ENCODE measurements around the gene DNAH14.
"Not testable (repeated sequence)": the region's sequence is repeated elsewhere in the genome, so short reads cannot be mapped to it uniquely, and the experiment has no call there.

The DNAH14 gene

DNA sequence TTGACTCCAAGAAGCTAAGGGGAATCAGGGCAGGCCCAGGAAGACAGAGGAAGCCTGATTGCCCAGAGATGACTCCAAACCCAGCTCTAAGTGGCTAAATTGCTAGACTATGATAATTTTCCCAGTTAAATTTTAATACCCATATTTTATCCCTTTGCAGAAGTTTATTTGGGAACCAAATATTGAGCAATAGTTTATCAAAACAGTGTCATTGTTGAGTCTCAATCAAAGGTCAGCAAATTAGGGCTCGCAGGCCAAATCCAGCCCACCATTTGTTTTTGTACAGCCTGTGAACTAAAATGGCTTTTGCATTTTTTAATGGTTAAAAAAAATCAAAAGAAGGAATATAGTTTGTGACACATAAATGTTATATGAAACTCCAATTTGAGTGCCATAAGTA is 451.2 kb downstream of the DNAH14 start:
- H3K4me3 ChIP-seq = no peak overlapping the region
- DNase-seq (ENCODE audit: low spot score) = no peak
- TF ChIP-seq, protein P1, sequence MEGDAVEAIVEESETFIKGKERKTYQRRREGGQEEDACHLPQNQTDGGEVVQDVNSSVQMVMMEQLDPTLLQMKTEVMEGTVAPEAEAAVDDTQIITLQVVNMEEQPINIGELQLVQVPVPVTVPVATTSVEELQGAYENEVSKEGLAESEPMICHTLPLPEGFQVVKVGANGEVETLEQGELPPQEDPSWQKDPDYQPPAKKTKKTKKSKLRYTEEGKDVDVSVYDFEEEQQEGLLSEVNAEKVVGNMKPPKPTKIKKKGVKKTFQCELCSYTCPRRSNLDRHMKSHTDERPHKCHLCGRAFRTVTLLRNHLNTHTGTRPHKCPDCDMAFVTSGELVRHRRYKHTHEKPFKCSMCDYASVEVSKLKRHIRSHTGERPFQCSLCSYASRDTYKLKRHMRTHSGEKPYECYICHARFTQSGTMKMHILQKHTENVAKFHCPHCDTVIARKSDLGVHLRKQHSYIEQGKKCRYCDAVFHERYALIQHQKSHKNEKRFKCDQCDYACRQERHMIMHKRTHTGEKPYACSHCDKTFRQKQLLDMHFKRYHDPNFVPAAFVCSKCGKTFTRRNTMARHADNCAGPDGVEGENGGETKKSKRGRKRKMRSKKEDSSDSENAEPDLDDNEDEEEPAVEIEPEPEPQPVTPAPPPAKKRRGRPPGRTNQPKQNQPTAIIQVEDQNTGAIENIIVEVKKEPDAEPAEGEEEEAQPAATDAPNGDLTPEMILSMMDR (IDR thresholded peaks at IDR 0.05) = no peak
- no peak overlapping the region for H3K27ac ChIP-seq

DNA sequence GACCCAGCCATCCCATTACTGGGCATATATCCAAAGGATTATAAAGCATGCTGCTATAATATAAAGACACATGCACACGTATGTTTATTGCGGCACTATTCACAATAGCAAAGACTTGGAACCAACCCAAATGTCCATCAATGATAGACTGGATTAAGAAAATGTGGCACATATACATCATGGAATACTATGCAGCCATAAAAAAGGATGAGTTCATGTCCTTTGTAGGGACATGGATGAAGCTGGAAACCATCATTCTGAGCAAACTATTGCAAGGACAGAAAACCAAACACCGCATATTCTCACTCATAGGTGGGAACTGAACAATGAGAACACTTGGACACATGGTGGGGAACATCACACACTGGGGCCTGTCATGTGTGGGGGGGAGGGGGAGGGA is 457.4 kb downstream of the DNAH14 start:
- not testable (repeated sequence) for H3K27ac ChIP-seq; DNase-seq (ENCODE audit: low spot score); H3K4me3 ChIP-seq

DNA sequence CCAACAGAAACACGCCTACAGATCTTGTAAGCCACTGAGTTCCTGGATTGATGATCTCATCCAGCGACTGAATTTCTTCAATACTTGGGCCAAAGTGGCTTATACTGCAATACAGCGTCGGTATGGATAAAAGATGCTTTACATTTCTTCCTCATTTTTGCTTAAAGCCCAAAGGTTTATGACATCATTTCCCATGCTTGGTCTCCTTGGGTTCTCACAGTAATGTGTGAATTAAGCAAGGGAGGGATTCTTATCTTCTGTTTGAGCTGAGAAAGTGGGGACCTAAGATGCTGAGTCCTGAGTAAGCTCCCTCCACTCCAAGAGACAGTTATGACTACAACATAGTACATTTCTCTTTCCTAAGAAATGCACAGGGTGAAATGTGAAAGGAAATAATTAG is 458.9 kb downstream of the DNAH14 start:
- DNase-seq (ENCODE audit: low spot score) = no peak
- no peak overlapping the region for H3K27ac ChIP-seq
- TF ChIP-seq, protein P1 (IDR thresholded peaks at IDR 0.05) = no peak
- no peak overlapping the region for H3K4me3 ChIP-seq

DNA sequence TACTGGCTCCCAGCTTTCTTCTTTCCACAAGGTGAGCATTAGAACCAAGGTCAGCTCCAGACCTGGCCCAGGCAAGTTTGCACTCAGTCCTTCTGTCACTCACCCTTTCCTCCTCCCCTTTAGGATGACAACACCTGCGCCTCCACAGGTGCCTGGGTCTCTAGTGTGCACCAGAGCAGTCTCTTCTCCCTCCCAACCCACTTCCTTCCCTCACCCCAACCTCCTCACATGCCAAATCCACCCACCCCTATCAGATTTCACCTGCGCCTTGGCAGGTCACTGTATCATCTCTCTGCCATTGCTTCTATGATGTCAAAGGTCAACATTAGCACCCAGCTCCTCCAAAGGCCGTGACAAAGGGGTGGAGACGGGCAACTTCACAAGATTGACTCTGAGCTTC is 460.4 kb downstream of the DNAH14 start:
- TF ChIP-seq, protein P1 (IDR thresholded peaks at IDR 0.05) = no peak

DNA sequence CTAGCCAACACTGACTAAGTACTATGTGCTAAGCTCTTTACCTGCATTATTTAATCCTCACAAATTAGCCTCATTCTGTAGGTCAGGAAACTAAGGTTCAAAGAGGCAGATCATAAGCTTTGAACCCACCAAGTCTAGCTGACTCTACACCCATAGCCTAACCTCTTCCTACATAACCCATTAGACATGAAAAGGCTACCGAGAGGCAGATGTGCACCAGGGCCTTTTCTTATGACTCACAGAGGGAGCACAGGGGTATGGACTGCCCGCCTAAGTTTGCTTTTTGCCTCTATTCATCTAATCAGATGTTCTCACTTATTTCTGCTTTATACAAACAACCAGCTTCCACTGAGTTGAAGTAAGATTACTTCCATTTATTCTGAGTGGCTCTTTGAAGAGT is 466.9 kb downstream of the DNAH14 start:
- Histone ChIP-seq H3K27ac (no peak overlapping the region), H3K4me3 (no peak overlapping the region)
- no peak for DNase-seq (ENCODE audit: low spot score)
- TF ChIP-seq, protein P1 (IDR thresholded peaks at IDR 0.05) = no peak

More for the DNA sequence above, 460.4 kb downstream of the DNAH14 start:
- DNase-seq (ENCODE audit: low spot score) = no peak
- no peak overlapping the region for H3K4me3 ChIP-seq
- H3K27ac ChIP-seq = no peak overlapping the region

DNA sequence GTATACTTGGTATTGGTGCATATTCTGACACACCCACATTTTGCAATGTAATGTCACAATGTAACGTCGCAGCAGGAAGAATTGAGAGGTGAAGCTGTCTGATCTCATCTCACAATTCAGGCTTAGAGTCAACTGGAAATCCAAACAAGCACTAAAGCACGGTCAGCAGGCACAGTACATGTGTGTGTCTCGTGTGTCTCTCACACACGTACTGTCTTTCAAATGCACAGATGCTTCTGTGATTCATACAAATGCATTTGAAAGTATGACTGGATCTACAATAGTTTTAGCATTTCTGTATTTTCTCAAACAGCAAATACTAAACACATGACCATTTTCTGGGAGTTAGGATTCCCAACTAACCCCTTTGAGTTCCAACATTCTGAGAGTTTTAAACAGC is 471.5 kb downstream of the DNAH14 start:
- no peak overlapping the region for H3K4me3 ChIP-seq
- no peak for DNase-seq (ENCODE audit: low spot score)
- H3K27ac ChIP-seq = no peak overlapping the region
- TF ChIP-seq, protein P1 (IDR thresholded peaks at IDR 0.05) = no peak

DNA sequence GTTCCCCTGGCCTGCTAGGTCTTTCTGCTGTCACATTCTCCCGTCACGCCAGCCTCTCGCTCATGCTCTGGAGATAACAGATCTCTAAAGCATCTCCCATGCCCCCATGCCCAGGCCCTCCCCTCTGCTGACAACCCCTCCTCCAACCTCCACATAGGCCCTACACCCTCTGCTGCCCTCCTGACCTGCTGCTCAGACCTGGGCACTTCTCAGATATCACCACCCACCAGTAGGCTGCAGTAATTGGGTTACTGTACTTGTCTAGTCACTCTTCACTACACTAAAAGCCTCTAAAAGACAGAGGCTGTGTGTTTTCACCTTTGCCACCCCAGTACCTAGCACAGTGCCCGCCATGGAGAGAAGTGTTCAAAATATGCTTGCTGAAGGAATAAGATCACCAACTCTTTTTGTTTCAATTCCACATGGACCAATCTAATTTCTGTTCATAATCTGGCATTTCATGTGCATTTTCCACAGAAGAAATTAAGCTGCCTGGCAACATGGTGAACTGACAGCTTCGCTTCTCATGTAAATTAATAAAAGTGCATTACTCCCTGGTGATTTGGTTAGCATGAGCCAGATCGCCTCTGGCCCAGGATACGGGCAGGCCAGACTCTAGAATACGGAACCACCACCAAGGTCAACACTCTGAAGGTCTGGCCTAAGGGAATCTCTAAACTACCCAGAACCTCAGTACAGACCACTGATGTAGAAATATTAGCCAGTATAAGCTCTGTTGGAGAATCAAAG is 477.7 kb downstream of the DNAH14 start:
- TF ChIP-seq, protein P1 (IDR thresholded peaks at IDR 0.05) = no peak
- H3K27ac ChIP-seq = no peak overlapping the region

More for the DNA sequence above, 477.7 kb downstream of the DNAH14 start:
- no peak overlapping the region for H3K4me3 ChIP-seq
- DNase-seq (ENCODE audit: low spot score) = no peak
